OCI-LY3 (cell line): ENCODE data around the gene MTFMT.

ENCODE experiments used
- CTCF ChIP-seq: fragments of 200-600, 300-600 bp; sonication (generic); IDR thresholded peaks from 2 replicates; pipeline ENCODE4 v1.5.1; 2014; ENCODE audit warnings: antibody characterized with exemption, low read length, low read depth
- EZH2phosphoT487 ChIP-seq: fragments of 200-600 bp; shearing (Covaris generic); IDR thresholded peaks from 2 replicates; pipeline ENCODE4 v1.6.1; 2018; ENCODE audit warnings: antibody characterized with exemption, mixed run types, low read depth

GRCh38 chr15:64985366-64986033 lies 43.9 kb downstream of the MTFMT start:
- no peak for TF ChIP-seq CTCF
- no peak for TF ChIP-seq EZH2phosphoT487
